NT2/D1 (cell line): ENCODE data around the gene PIEZO1.

Source experiments
- SUZ12 ChIP-seq: IDR thresholded peaks from 2 replicates; pipeline ENCODE4 v1.6.1; 2011; ENCODE audit not compliant: insufficient read length, insufficient read depth; ENCODE audit errors: extremely low read depth
- YY1 ChIP-seq: IDR thresholded peaks from 2 replicates; pipeline ENCODE4 v1.6.1; 2011; ENCODE audit not compliant: insufficient read length, insufficient read depth
- ZNF274 ChIP-seq: IDR thresholded peaks from 2 replicates; pipeline ENCODE4 v1.6.1; 2011; ENCODE audit warnings: mild to moderate bottlenecking, low read depth, low read length

GRCh38 chr16:88705801-88706228, 79.2 kb downstream of the PIEZO1 start:
- no peak for TF ChIP-seq SUZ12
- no peak for TF ChIP-seq YY1
- no peak for TF ChIP-seq ZNF274
